Stimulated activated CD4-positive, alpha-beta T cell treated with anti-CD3 and anti-CD28 coated beads, TNF-alpha, amount 100 ng/mL, for 4 hours (primary cell): Measurements from ENCODE around the gene ZBTB8OS.
"Not testable (repeated sequence)": the region's sequence is repeated elsewhere in the genome, so short reads cannot be mapped to it uniquely, and the experiment has no call there.

Experiments used
- DNase-seq, 3 experiments: peaks; one replicate each; pipeline ENCODE4 v3.0.0-alpha.2; 2020; ENCODE audit warnings: low read depth in 3 of 3

Gene ZBTB8OS

DNA sequence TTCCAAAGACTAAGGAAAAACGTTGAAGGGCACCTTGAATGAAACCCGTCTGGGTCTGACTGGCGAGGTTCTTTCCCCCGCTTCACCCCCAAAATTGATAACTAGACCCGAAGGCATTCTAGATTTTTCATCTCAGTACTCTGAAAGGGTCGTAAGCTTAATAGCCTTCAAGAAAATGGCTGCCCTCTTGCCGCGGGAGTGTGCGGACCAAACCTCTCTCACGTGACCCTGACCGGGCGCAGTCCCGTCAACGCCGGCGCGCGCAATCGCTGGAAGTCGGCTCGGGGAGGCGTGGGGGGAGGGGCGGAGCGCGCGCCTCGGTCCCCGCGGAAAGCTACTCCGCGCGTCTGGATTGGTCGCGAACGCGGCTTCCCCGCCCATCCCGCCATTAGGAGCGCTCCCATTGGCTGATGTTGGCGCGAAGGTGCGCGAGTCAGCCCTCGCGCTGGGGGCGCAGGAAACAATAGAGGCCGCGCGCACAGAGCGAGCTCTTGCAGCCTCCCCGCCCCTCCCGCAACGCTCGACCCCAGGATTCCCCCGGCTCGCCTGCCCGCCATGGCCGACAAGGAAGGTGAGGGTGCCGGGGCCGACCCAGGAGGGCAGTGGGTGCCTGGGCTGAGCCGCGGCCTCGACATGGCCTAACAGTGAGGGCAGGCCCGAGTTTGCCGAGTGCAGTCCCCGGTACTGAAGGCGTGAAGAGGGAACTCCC is 556 bp upstream of the ZBTB8OS start, which contains the start of gene RBBP4:
RBBP4 (plus strand) TSS at position 457 of the 709 bp plus-strand sequence; CDS start at position 556, 99 bp downstream.
- DNase-seq, result peak; percentile 94 to 97 (median 97)

DNA sequence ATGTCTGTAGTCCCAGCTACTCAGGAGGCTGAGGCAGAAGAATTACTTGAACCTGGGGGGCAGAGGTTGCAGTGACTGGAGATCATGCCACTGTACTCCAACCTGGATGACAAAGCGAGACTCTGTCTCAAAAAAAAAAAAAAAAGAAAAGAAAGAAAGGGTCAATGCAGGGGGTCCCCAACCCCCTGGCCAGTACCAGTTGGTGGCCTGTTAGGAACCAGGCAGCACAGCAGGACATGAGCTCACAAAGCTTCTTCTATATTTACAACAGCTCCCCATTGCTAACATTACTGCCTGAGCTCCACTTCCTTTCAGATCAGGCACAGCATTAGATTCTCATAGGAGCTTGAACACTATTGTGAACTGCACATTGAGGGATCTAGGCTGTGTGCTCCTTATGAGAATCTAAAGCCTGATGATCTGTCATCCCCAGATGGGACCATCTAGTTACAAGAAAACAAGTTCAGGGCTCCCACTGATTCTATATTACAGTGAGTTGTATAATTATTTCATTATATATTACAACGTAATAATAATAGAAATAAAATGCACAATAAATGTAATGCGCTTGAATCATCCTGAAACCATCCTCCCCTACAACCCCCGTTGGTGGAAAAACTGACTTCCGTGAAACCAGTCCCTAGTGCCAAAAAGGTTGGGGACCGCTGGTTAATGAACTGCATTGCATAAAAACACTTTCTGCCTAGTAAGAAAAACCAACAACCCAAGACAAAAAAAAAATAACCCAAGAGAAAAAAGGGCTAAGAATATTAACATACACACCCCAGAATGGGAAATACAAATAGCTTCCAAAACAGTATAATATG is 2.8 kb downstream of the ZBTB8OS start:
- DNase-seq, result no peak

GRCh38 chr1:32644426-32644825 is 5.9 kb downstream of the ZBTB8OS start:
- DNase-seq, result no peak

GRCh38 chr1:32642292-32642827 is 8.0 kb downstream of the ZBTB8OS start:
- DNase-seq, result not testable (repeated sequence)

- DNase-seq, result no peak
Observed at GRCh38 chr1:32639489-32640075, 10.8 kb downstream of the ZBTB8OS start.

DNA sequence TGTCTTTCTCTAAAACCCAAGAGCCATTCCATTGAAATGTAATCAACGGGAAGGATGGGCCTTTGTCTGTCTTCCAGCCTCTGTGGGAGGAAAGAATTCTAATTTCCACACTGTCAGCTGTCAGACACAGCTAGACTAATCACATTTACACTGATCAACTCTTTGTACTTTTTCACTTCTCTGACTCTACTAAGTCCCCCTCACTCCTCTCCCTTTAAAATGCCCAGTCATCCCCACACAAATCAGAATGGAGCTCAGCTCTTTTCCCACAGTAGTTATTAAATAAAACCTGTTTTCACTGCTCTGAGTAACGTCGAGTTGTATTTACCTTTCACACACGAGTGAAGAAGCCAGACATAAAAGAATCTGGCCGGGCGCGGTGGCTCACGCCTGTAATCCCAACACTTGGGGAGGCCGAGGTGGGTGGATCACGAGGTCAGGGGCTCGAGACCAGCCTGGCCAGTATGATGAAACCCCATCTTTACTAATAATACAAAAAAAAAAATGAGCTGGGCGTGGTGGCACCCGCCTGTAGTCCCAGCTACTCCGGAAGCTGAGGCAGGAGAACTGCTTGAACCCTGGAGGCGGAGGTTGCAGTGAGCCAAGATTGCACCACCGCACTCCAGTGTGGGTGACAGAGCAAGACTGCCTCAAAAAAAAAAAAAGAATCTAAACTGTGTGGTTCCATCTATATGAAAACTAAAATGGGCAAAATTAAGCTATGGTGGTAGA is 13.3 kb downstream of the ZBTB8OS start:
- no peak for DNase-seq

GRCh38 chr1:32635508-32636277 is 14.7 kb downstream of the ZBTB8OS start:
- DNase-seq, result no peak

- no peak for DNase-seq
Observed at GRCh38 chr1:32632829-32633228, 17.5 kb downstream of the ZBTB8OS start.

GRCh38 chr1:32630173-32630572 is 20.2 kb downstream of the ZBTB8OS start:
- DNase-seq, result not testable (repeated sequence)

GRCh38 chr1:32627596-32628162 is 22.7 kb downstream of the ZBTB8OS start:
- DNase-seq, result no peak

GRCh38 chr1:32626176-32626575 is 24.2 kb downstream of the ZBTB8OS start:
- no peak for DNase-seq

DNA sequence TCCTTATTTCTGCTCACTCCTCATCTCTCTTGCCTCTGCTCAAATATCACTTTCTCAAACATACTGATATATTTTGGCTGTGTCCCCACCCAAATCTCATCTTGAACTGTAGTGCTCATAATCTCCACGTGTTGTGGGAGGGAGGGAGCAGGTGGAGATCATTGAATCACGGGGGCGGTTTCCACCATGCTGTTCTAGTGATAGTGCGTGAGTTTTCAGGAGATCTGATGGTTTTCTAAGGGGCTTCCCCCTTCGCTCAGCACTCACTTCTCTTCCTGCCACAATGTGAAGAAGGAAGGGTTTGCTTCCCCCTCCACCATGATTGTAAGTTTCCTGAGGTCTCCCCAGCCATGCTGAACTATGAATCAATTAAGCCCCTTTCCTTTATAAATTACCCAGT is 26.6 kb downstream of the ZBTB8OS start:
- peak in 1 of 3 experiments; percentile 5 for DNase-seq

GRCh38 chr1:32622806-32623681 is 27.3 kb downstream of the ZBTB8OS start:
- DNase-seq, result no peak

GRCh38 chr1:32622205-32622604 is 28.1 kb downstream of the ZBTB8OS start:
- no peak for DNase-seq

DNA sequence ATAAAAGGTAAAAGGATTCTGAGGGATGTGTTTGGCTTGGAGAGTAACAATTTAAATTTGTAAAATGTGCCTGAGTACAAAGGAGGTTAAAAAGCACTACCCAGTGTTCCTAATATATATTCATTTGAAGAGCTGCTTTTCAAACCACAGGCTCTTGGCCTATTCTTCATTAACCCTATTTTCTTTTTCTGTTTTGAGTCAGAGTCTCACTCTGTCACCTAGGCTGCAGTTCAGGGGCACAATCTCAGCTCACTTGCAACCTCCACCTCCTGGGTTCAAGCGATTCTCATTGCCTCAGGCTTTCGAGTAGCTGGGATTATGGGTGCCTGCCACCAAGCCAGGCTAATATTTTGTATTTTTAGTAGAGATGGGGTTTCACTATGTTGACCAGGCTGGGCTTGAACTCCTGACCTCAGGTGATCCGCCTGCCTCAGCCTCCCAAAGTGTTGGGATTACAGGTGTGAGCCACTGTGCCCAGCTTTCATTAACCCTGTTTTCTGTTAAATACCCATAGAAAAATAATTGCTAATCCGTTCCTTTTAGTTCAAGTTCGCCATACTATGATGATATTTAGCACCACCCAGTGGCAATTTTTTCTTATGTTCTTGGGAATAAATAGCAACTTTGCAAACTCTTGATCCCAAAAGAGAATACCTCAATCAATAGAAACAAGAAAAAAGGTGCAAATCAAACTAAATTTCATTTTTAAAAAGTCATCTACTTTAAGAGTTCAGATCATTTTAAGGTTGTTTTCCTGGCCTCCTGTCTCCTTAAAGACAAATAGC is 30.5 kb downstream of the ZBTB8OS start:
- no peak for DNase-seq

DNA sequence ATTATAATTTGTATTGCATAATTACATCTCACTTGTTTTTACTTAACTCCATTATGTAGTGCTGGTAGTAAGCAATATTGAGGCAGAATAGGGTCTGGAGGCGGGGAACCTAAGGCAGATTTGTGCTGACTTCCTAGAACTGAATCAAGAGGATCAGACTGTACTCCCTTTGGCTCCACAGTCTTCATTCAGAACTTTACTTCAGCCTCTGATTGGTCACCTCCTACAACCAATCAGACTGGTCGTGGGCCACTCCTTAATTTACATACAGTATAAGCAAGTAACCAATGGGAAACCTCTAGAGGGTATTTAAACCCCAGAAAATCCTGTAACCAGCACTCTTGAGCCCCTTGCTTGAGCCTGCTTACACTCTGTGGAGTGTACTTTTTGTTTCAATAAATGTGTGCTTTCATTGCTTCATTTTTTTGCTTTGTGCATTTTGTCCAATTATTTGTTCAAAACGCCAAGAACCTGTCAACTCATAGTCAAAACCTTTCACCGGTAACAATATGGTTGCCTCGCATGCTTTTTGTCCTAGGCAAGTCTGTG is 31.6 kb downstream of the ZBTB8OS start:
- DNase-seq, result no peak

DNA sequence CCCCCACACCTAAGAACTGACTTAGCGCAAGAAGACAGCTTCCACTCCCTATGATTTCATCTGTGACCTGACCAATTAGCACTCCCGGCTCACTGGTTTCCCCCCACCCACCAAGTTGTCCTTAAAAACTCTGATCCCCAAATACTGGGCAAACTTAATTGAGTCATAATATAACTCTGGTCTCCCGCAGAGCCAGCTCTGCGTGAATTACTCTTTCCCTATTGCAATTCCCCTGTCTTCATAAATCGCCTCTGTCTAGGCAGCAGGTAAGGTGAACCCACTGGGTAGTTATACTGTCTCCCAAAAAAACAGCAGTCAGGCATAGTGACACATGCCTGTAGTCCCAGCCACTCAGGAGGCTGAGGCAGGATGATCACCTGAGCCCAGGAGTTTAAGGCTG is 36.9 kb downstream of the ZBTB8OS start:
- DNase-seq, result no peak

DNA sequence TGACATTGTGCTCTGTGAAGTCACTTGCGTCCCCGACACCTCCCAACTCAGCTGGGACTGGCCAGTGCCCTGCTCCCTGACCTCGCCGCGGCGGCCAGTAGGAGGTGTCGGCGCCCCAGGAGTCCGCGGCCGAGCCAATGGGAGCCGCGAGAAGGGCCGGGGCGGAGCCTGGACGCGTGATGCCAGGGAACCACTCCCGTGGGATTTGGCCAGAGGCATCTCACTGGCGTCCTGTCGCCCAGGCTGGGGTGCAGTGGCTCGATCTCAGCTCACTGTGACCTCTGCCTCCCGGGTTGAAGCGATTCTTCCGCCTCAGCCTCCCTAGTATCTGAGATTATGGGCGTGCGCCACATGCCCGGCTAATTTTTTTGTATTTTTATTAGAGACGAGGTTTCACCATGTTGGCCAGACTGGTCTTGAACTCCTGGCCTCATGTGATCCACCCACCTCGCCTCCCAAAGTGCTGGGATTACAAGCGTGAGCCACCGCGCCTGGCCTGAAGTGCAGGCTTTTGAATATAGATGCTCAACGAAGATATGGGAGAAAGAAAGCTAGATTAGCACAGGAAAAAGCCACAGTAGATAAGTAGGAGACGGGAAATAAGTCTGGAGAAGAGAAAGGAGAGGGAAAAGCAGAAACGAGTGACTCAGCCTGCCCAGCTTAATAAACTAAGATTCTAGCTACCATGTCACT is 38.0 kb downstream of the ZBTB8OS start:
- peak; percentile 1 to 24 (median 6) for DNase-seq
